ENCODE data around the gene XPR1. TPM values are rescaled to one million over a fixed set of nuclear protein-coding genes. Genes with fewer than 3 reads are reported as not detected.

Gene XPR1
- total RNA-seq, 1 donor from 2014 or later = 25.4 TPM

DNA sequence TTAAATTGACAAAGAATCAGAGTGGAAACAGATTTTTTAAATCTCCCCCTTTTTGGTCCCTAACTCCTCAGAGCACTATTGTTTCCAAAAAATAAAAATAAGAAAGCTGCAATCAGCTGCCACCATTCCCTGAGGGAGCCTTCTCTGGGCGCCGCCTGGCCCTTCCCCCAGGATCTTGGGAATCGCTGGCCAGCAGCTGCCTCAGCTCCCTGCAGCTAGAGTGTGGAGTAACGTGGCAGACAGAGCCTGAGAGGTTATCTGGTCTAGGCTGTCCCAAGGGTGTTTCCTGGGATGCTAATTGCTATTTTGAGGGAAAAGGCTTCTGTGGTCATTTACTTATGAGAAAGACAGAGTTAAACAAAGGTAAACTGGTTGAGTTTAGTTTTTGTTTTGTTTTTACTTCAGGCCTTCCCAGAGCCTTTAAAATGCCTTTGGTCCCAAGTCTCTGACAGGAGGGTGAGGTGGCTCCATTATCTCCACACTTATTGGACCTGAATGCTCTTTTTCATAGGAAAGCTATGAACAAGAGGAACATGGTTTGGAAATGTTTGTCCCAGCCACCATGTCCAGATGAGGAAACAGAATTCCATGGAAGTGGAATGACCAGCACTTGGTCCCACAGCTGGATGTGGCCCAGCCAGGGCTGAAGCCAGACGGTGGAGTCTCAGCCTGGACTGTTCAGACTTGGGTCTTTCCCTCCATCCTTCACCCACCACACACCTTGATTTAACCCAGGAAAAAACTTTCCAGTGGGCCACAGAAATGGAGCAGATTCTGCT, 266.8 kb downstream of the XPR1 start:
- Histone ChIP-seq H3K4me3 (ENCODE audit: low read depth, low read length) (no peak overlapping the region), H3K36me3 (ENCODE audit: control insufficient read depth, insufficient read depth, low read length) (no peaks in the 10 kb centered on the region), H3K27me3 (ENCODE audit: control insufficient read depth, insufficient read depth, low read length) (no peaks in the 10 kb centered on the region)
- TF ChIP-seq, protein P1, sequence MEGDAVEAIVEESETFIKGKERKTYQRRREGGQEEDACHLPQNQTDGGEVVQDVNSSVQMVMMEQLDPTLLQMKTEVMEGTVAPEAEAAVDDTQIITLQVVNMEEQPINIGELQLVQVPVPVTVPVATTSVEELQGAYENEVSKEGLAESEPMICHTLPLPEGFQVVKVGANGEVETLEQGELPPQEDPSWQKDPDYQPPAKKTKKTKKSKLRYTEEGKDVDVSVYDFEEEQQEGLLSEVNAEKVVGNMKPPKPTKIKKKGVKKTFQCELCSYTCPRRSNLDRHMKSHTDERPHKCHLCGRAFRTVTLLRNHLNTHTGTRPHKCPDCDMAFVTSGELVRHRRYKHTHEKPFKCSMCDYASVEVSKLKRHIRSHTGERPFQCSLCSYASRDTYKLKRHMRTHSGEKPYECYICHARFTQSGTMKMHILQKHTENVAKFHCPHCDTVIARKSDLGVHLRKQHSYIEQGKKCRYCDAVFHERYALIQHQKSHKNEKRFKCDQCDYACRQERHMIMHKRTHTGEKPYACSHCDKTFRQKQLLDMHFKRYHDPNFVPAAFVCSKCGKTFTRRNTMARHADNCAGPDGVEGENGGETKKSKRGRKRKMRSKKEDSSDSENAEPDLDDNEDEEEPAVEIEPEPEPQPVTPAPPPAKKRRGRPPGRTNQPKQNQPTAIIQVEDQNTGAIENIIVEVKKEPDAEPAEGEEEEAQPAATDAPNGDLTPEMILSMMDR (IDR thresholded peaks at IDR 0.05; ENCODE audit: insufficient read depth, low read length, poor library complexity, severe bottlenecking) = no peak
- no peak for DNase-seq (ENCODE audit: low read depth)

DNA sequence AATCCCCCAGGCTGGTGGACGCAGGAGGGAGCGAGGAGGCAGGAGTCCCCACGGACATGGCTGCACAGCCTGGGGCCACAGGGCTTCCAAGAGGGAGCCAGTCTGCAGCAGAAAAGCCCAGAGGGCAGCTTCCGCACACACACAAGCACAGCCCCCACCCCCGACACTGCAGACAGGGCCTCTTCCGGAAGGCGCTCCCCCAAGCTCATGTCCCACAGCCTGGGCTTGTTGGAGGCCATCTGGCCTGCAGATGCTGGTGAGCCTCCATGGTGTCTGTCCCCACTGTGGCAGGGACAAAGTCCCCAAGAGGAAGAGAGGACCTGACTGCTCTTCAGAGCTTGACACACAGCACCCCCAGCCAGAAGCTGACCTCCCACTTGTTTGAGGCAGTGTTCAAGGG, 267.4 kb downstream of the XPR1 start:
- H3K36me3 ChIP-seq (ENCODE audit: control insufficient read depth, insufficient read depth, low read length) = no peaks in the 10 kb centered on the region
- TF ChIP-seq, protein P1 (IDR thresholded peaks at IDR 0.05; ENCODE audit: insufficient read depth, low read length, poor library complexity, severe bottlenecking) = no peak
- no peaks in the 10 kb centered on the region for H3K27me3 ChIP-seq (ENCODE audit: control insufficient read depth, insufficient read depth, low read length)

GRCh38 chr1:180901076-180901990, 269.5 kb downstream of the XPR1 start:
- H3K27me3 ChIP-seq (ENCODE audit: control insufficient read depth, insufficient read depth, low read length) = no peaks in the 10 kb centered on the region
- TF ChIP-seq, protein P1 (IDR thresholded peaks at IDR 0.05; ENCODE audit: insufficient read depth, low read length, poor library complexity, severe bottlenecking) = no peak
- H3K4me3 ChIP-seq (ENCODE audit: low read depth, low read length) = no peak overlapping the region
- no peak for DNase-seq (ENCODE audit: low read depth)
- H3K36me3 ChIP-seq (ENCODE audit: control insufficient read depth, insufficient read depth, low read length) = no peaks in the 10 kb centered on the region

More for the DNA sequence above, 267.4 kb downstream of the XPR1 start:
- no peak overlapping the region for H3K4me3 ChIP-seq (ENCODE audit: low read depth, low read length)
- DNase-seq (ENCODE audit: low read depth) = no peak

DNA sequence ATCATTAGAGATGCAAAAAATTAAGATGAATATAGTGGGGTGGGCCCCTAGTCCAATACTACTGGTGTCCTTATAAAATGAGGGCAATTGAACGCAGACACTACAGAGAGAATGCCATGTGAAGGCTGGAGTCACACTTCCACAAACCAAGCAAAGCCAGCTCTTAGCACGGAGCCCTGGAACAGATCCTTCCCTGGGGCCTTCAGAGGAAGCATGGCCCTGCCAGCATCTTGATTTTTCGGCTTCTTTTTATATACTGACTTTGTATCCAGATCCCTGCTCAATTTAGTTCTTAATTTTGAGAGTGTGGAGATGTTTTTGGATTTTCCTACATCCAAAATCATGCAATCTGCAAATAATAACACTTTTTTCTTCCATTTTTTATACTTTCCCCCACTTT, 270.7 kb downstream of the XPR1 start:
- TF ChIP-seq, protein P1 (IDR thresholded peaks at IDR 0.05; ENCODE audit: insufficient read depth, low read length, poor library complexity, severe bottlenecking) = no peak
- H3K36me3 ChIP-seq (ENCODE audit: control insufficient read depth, insufficient read depth, low read length) = no peaks in the 10 kb centered on the region
- no peak for DNase-seq (ENCODE audit: low read depth)
- H3K27me3 ChIP-seq (ENCODE audit: control insufficient read depth, insufficient read depth, low read length) = no peaks in the 10 kb centered on the region
- no peak overlapping the region for H3K4me3 ChIP-seq (ENCODE audit: low read depth, low read length)

DNA sequence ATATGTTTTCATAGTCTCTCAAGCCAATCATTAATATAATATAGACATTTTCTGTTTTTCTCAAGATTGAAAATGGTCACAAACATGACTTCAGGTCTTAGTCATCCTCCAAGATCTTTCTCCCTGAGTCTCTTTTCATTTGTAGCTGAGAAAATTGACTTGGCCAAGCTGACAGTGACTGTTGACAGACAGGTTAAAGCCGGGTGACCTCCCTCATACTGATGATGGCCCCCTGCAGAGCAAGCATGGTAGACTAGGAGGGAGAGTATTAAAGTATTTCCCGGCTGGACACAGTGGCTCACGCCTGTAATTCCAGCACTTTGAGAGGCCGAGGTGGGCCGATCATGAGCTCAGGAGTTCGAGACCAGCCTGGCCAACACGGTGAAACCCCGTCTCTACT, 274.1 kb downstream of the XPR1 start:
- Histone ChIP-seq H3K27me3 (ENCODE audit: control insufficient read depth, insufficient read depth, low read length) (no peaks in the 10 kb centered on the region), H3K4me3 (ENCODE audit: low read depth, low read length) (no peak overlapping the region), H3K36me3 (ENCODE audit: control insufficient read depth, insufficient read depth, low read length) (no peaks in the 10 kb centered on the region)
- DNase-seq (ENCODE audit: low read depth) = no peak
- TF ChIP-seq, protein P1 (IDR thresholded peaks at IDR 0.05; ENCODE audit: insufficient read depth, low read length, poor library complexity, severe bottlenecking) = no peak
